GM23338 (cell line): ENCODE measurements around the gene TINCR. TPM values are rescaled to one million over a fixed set of nuclear protein-coding genes. Genes with fewer than 3 reads are reported as not detected.

Experiments
- ATAC-seq: fragments of 200-7000 bp; cut with Tn5 transposase; 3 replicates; pipeline ENCODE4 v1.9.1; 2020
- DNase-seq: peaks from one replicate; pipeline ENCODE4 v3.0.0-alpha.2; 2015; ENCODE audit warnings: low spot score
- H2AFZ ChIP-seq: fragments of 200-600 bp; sonication (generic); 2 replicates; pipeline ENCODE4 v1.8.0; 2016; ENCODE audit warnings: antibody characterized with exemption, mild to moderate bottlenecking, moderate library complexity
- H3F3A ChIP-seq: fragments of 200-600 bp; sonication (generic); replicated peaks from 2 replicates; pipeline ENCODE4 v1.8.0; 2017; ENCODE audit warnings: antibody characterized with exemption, mixed run types, low read depth
- H3K27ac ChIP-seq: fragments of 200-600 bp; sonication (generic); 2 replicates; pipeline ENCODE4 v1.6.1; 2016; ENCODE audit warnings: low read depth
- H3K27me3 ChIP-seq: fragments of 200-600 bp; sonication (generic); 2 replicates; pipeline ENCODE4 v1.8.0; 2016; ENCODE audit warnings: mild to moderate bottlenecking, mixed run types, moderate library complexity; ENCODE audit not compliant: insufficient read depth
- H3K36me3 ChIP-seq: fragments of 200-600 bp; sonication (generic); 2 replicates; pipeline ENCODE4 v1.8.0; 2016; ENCODE audit warnings: mild to moderate bottlenecking; ENCODE audit not compliant: insufficient read depth
- H3K4me1 ChIP-seq: fragments of 200-600 bp; sonication (generic); 2 replicates; pipeline ENCODE4 v1.8.0; 2016; ENCODE audit warnings: mild to moderate bottlenecking, moderate library complexity; ENCODE audit not compliant: insufficient read depth
- H3K4me2 ChIP-seq: fragments of 200-600 bp; sonication (generic); 2 replicates; pipeline ENCODE4 v1.7.1; 2017; ENCODE audit warnings: mixed run types
- H3K4me3 ChIP-seq: fragments of 200-600 bp; sonication (generic); 2 replicates; pipeline ENCODE4 v1.6.1; 2016; ENCODE audit warnings: mixed run types
- H3K79me2 ChIP-seq: fragments of 200-600 bp; sonication (generic); replicated peaks from 2 replicates; pipeline ENCODE4 v1.8.0; 2017; ENCODE audit warnings: mild to moderate bottlenecking; ENCODE audit not compliant: insufficient read depth
- H3K9me2 ChIP-seq: fragments of 200-600 bp; sonication (generic); 2 replicates; pipeline ENCODE4 v1.8.0; 2017; ENCODE audit not compliant: insufficient read depth
- H4K20me1 ChIP-seq: fragments of 200-600 bp; sonication (generic); replicated peaks from 2 replicates; pipeline ENCODE4 v1.8.0; 2017; ENCODE audit warnings: mild to moderate bottlenecking; ENCODE audit not compliant: insufficient read depth
- H3K27ac Mint-ChIP-seq: 2 replicates; pipeline ENCODE4 v1.8.0; 2020; ENCODE audit warnings: inconsistent platforms, mild to moderate bottlenecking, moderate library complexity, mixed read lengths
- H3K27me3 Mint-ChIP-seq: 3 replicates; pipeline ENCODE4 v1.8.0; 2022; ENCODE audit warnings: low read depth, mild to moderate bottlenecking, moderate library complexity, mixed read lengths, inconsistent platforms; ENCODE audit not compliant: insufficient read depth, poor library complexity
- H3K36me3 Mint-ChIP-seq: 3 replicates; pipeline ENCODE4 v1.8.0; 2021; ENCODE audit warnings: low read depth, mild to moderate bottlenecking, inconsistent platforms, moderate library complexity, mixed read lengths
- H3K4me1 Mint-ChIP-seq: 3 replicates; pipeline ENCODE4 v1.8.0; 2020; ENCODE audit warnings: mild to moderate bottlenecking, inconsistent platforms, mixed read lengths
- H3K4me3 Mint-ChIP-seq: 3 replicates; pipeline ENCODE4 v1.8.0; 2021; ENCODE audit warnings: moderate library complexity, mild to moderate bottlenecking, inconsistent platforms, mixed read lengths
- H3K9me3 Mint-ChIP-seq: 3 replicates; pipeline ENCODE4 v1.8.0; 2020; ENCODE audit warnings: moderate library complexity, mild to moderate bottlenecking, inconsistent platforms, mixed read lengths
- CREB1 ChIP-seq: fragments of 250-450 bp; sonication (Bioruptor Pico); IDR thresholded peaks from 2 replicates; pipeline ENCODE4 v1.5.0; 2020; ENCODE audit warnings: low read depth, mild to moderate bottlenecking, moderate library complexity
- EZH2phosphoT487 ChIP-seq: fragments of 200-600 bp; sonication (generic); IDR thresholded peaks from one replicate; pipeline ENCODE4 v1.8.1; 2018; ENCODE audit warnings: antibody characterized with exemption; ENCODE audit not compliant: unreplicated experiment
- NANOG ChIP-seq: IDR thresholded peaks from 2 replicates; pipeline ENCODE4 v1.6.1; 2016; ENCODE audit warnings: antibody characterized with exemption, borderline replicate concordance
- POLR2AphosphoS5 ChIP-seq: IDR thresholded peaks from 2 replicates; pipeline ENCODE4 v1.6.1; 2016; ENCODE audit warnings: antibody characterized with exemption, low read depth
- ZNF114 ChIP-seq: fragments of 250-450 bp; sonication (Bioruptor Pico); IDR thresholded peaks from 2 replicates; pipeline ENCODE4 v1.5.0; 2020; ENCODE audit warnings: mild to moderate bottlenecking, moderate library complexity
- ZNF331 ChIP-seq: fragments of 250-450 bp; sonication (Bioruptor Pico); IDR thresholded peaks from 2 replicates; pipeline ENCODE4 v1.5.0; 2020; ENCODE audit warnings: low read depth, mild to moderate bottlenecking, moderate library complexity
- polyA plus RNA-seq: library from polyadenylated mRNA; unstranded; fragments of >200 nt; fragmentation: Nextera tagmentation; extraction: Ambion mirVana; gene quantifications from 2 replicates; pipeline ENCODE4 v1.2.1, GENCODE V29; 2016
- total RNA-seq: library from RNA; depleted of rRNA; stranded (reverse); fragments of >200 nt; shearing (Covaris generic); gene quantifications from 2 replicates; pipeline ENCODE4 v1.2.3, GENCODE V29; 2014
- TF ChIP-seq, protein P1 (sequence below): fragments of 250-450 bp; sonication (Bioruptor Pico); IDR thresholded peaks from 2 replicates; pipeline ENCODE4 v1.5.0; 2020; ENCODE audit warnings: mild to moderate bottlenecking, moderate library complexity

The TINCR gene
- total and polyA plus RNA-seq, 2 experiments from 2014 or later: 0.42 to 0.97 TPM

DNA sequence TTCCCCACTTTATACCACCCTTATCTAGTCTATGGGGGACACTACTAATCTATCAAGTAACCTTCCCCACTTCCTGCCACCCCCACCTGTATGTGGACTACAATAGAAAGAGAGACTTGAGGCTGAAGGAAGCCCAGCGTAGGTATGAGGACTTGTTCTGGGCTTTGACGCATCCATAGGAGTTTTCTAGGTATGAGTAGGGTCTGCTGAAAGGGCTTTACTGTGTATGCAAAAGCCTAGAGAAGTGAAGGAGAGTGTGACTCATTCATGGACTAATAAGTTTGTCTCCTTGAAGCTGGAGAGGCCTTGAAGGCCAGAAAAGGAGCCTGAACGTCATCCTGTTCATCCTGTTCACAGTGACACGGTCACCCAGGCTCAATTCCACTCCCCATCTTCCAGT is 21.8 kb downstream of the TINCR start (continued):
- TF ChIP-seq, protein P1, sequence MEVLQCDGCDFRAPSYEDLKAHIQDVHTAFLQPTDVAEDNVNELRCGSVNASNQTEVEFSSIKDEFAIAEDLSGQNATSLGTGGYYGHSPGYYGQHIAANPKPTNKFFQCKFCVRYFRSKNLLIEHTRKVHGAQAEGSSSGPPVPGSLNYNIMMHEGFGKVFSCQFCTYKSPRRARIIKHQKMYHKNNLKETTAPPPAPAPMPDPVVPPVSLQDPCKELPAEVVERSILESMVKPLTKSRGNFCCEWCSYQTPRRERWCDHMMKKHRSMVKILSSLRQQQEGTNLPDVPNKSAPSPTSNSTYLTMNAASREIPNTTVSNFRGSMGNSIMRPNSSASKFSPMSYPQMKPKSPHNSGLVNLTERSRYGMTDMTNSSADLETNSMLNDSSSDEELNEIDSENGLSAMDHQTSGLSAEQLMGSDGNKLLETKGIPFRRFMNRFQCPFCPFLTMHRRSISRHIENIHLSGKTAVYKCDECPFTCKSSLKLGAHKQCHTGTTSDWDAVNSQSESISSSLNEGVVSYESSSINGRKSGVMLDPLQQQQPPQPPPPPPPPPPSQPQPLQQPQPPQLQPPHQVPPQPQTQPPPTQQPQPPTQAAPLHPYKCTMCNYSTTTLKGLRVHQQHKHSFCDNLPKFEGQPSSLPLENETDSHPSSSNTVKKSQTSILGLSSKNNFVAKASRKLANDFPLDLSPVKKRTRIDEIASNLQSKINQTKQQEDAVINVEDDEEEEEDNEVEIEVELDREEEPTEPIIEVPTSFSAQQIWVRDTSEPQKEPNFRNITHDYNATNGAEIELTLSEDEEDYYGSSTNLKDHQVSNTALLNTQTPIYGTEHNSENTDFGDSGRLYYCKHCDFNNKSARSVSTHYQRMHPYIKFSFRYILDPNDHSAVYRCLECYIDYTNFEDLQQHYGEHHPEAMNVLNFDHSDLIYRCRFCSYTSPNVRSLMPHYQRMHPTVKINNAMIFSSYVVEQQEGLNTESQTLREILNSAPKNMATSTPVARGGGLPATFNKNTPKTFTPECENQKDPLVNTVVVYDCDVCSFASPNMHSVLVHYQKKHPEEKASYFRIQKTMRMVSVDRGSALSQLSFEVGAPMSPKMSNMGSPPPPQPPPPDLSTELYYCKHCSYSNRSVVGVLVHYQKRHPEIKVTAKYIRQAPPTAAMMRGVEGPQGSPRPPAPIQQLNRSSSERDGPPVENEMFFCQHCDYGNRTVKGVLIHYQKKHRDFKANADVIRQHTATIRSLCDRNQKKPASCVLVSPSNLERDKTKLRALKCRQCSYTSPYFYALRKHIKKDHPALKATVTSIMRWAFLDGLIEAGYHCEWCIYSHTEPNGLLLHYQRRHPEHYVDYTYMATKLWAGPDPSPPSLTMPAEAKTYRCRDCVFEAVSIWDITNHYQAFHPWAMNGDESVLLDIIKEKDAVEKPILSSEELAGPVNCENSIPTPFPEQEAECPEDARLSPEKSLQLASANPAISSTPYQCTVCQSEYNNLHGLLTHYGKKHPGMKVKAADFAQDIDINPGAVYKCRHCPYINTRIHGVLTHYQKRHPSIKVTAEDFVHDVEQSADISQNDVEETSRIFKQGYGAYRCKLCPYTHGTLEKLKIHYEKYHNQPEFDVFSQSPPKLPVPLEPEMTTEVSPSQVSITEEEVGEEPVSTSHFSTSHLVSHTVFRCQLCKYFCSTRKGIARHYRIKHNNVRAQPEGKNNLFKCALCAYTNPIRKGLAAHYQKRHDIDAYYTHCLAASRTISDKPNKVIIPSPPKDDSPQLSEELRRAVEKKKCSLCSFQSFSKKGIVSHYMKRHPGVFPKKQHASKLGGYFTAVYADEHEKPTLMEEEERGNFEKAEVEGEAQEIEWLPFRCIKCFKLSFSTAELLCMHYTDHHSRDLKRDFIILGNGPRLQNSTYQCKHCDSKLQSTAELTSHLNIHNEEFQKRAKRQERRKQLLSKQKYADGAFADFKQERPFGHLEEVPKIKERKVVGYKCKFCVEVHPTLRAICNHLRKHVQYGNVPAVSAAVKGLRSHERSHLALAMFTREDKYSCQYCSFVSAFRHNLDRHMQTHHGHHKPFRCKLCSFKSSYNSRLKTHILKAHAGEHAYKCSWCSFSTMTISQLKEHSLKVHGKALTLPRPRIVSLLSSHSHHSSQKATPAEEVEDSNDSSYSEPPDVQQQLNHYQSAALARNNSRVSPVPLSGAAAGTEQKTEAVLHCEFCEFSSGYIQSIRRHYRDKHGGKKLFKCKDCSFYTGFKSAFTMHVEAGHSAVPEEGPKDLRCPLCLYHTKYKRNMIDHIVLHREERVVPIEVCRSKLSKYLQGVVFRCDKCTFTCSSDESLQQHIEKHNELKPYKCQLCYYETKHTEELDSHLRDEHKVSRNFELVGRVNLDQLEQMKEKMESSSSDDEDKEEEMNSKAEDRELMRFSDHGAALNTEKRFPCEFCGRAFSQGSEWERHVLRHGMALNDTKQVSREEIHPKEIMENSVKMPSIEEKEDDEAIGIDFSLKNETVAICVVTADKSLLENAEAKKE: no peak
- TF ChIP-seq ZNF331 (CRISPR knock-in tag) (no peak), POLR2AphosphoS5 (no peak), EZH2phosphoT487 (no peak)

DNA sequence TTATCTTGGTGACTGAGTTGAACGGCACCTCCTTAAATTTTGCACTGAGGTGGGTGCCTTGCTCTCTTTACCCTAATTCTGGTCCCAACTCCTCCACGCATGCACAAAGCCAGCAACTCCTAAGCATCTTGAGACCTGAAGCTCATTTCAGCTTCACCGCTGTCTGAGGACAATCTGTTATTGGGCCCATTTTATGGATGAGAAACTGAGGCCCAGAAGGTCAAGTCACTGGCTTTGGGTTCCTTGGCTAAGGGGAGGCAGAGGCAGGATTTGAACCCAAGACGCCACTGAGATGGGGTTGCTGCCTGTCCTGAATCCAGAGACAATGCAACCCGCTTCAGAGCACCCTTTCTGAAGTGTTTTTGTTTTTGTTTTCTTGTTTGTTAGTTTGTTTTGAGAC is 22.7 kb downstream of the TINCR start:
- no peak overlapping the region for H3K4me2 ChIP-seq
- no peaks in the 10 kb centered on the region; the same call in 1 of the 2 replicates for H3F3A ChIP-seq
- no peaks in the 10 kb centered on the region for H3K36me3 Mint-ChIP-seq
- H3K4me1 Mint-ChIP-seq: peaks cover 6% of the 10 kb centered on the region; the same call in 2 of the 3 replicates
- no peaks in the 10 kb centered on the region for H3K27me3 ChIP-seq
- no peaks in the 10 kb centered on the region for H3K4me1 ChIP-seq
- no peak for DNase-seq
- H3K27ac ChIP-seq: no peak overlapping the region
- H3K9me2 ChIP-seq: no peaks in the 10 kb centered on the region
- H3K27me3 Mint-ChIP-seq: peaks cover 16% of the 10 kb centered on the region
- ATAC-seq: no peak
- no peak overlapping the region for H3K27ac Mint-ChIP-seq
- peaks cover 3% of the 10 kb centered on the region; the same call in 1 of the 3 replicates for H3K9me3 Mint-ChIP-seq
- H3K36me3 ChIP-seq: no peaks in the 10 kb centered on the region
- no peak overlapping the region for H3K4me3 Mint-ChIP-seq
- H3K79me2 ChIP-seq: no peaks in the 10 kb centered on the region
- H2AFZ ChIP-seq: no peak overlapping the region
- no peaks in the 10 kb centered on the region for H4K20me1 ChIP-seq
- H3K4me3 ChIP-seq: no peak overlapping the region
- TF ChIP-seq POLR2AphosphoS5 (no peak), NANOG (no peak), EZH2phosphoT487 (no peak), ZNF114 (CRISPR knock-in tag) (no peak), CREB1 (CRISPR knock-in tag) (no peak)
- TF ChIP-seq, protein P1: no peak
